Measurements from ENCODE around the gene FPGS.

Gene FPGS

GRCh38 chr9:127814619-127815511, 12.2 kb downstream of the FPGS start:
- DNase-seq (ENCODE audit: low read depth), result no peak
- no peak overlapping the region for H3K4me3 ChIP-seq (ENCODE audit: low read depth, low read length)
- no peak for TF ChIP-seq CTCF (IDR thresholded peaks at IDR 0.05; ENCODE audit: low read depth, low read length, missing control alignments)

- H3K4me3 ChIP-seq (ENCODE audit: low read depth, low read length), result no peak overlapping the region
- TF ChIP-seq CTCF (IDR thresholded peaks at IDR 0.05; ENCODE audit: low read depth, low read length, missing control alignments), result no peak
- no peak for DNase-seq (ENCODE audit: low read depth)
These were observed 13.1 kb downstream of the FPGS start for GRCh38 chr9:127815512-127816361.

- DNase-seq (ENCODE audit: low read depth), result no peak
- no peak for TF ChIP-seq CTCF (IDR thresholded peaks at IDR 0.05; ENCODE audit: low read depth, low read length, missing control alignments)
- H3K4me3 ChIP-seq (ENCODE audit: low read depth, low read length), result no peak overlapping the region
These were observed 13.7 kb downstream of the FPGS start for GRCh38 chr9:127816362-127816725.

- no peak for TF ChIP-seq CTCF (IDR thresholded peaks at IDR 0.05; ENCODE audit: low read depth, low read length, missing control alignments)
- no peak for DNase-seq (ENCODE audit: low read depth)
- no peak overlapping the region for H3K4me3 ChIP-seq (ENCODE audit: low read depth, low read length)
These were observed 14.0 kb downstream of the FPGS start for GRCh38 chr9:127816728-127817127.

GRCh38 chr9:127817881-127818434, 15.3 kb downstream of the FPGS start:
- H3K4me3 ChIP-seq (ENCODE audit: low read depth, low read length), result no peak overlapping the region
- no peak for DNase-seq (ENCODE audit: low read depth)
- TF ChIP-seq CTCF (IDR thresholded peaks at IDR 0.05; ENCODE audit: low read depth, low read length, missing control alignments), result no peak

- DNase-seq (ENCODE audit: low read depth), result no peak
- no peak for TF ChIP-seq CTCF (IDR thresholded peaks at IDR 0.05; ENCODE audit: low read depth, low read length, missing control alignments)
- no peak overlapping the region for H3K4me3 ChIP-seq (ENCODE audit: low read depth, low read length)
These were observed 15.9 kb downstream of the FPGS start for GRCh38 chr9:127818574-127818973.

Measured in GM12864 (cell line).